T-helper 2 cell (primary cell): ENCODE data around the gene INPP5F.
A peak's percentile ranks its signal among the peaks of the same experiment; 100 is the strongest.

Experiments used
- DNase-seq, 5 experiments: peaks; one replicate each; pipeline versions ENCODE4 v3.0.0 to v3.0.0-alpha.2; 2012 to 2022

Gene INPP5F

GRCh38 chr10:119871881-119872609 lies 146.2 kb downstream of the INPP5F start:
- DNase-seq: peak; percentile 35 to 67 (median 58)

- no peak for DNase-seq
Measured at GRCh38 chr10:119872610-119872859, 146.7 kb downstream of the INPP5F start, which contains the start of gene MCMBP. MCMBP (minus strand) TSS chr10:119872843; CDS start chr10:119872584, 259 bp downstream.

- DNase-seq: peak; percentile 79 to 96 (median 81)
Measured at GRCh38 chr10:119872860-119873681, 147.2 kb downstream of the INPP5F start.

- DNase-seq: peak in 1 of 5 experiments; percentile 62
Measured at GRCh38 chr10:119878524-119878923, 152.7 kb downstream of the INPP5F start.
